GM12878 (cell line): Measurements from ENCODE around the gene CSF3.

Source experiments
- ATF3 ChIP-seq: IDR thresholded peaks from 2 replicates; pipeline ENCODE4 v1.6.1; 2011; ENCODE audit warnings: low read depth, mild to moderate bottlenecking, low read length, moderate library complexity, borderline replicate concordance; ENCODE audit errors: extremely low read depth
- CTCF ChIP-seq, 3 experiments: IDR thresholded peaks in 2 of 3; conservative IDR thresholded peaks in 1 of 3; 2 replicates each; pipeline ENCODE4 v1.5.1; 2011; ENCODE audit warnings: low read depth in 3 of 3, low read length in 3 of 3, mild to moderate bottlenecking in 3 of 3, control low read depth in 2 of 3, moderate library complexity in 2 of 3, inconsistent platforms in 1 of 3, mixed read lengths in 1 of 3; ENCODE audit not compliant: control insufficient read depth in 2 of 3, insufficient read depth in 1 of 3; ENCODE audit errors: extremely low read depth in 1 of 3
- FOXM1 ChIP-seq: IDR thresholded peaks from 2 replicates; pipeline ENCODE4 v1.6.1; 2012; ENCODE audit warnings: low read depth, mild to moderate bottlenecking, inconsistent platforms, low read length, moderate library complexity
- GABPA ChIP-seq: IDR thresholded peaks from 2 replicates; pipeline ENCODE4 v1.6.1; 2014; ENCODE audit warnings: antibody characterized with exemption, low read depth, mild to moderate bottlenecking, inconsistent platforms
- JUNB ChIP-seq: IDR thresholded peaks from 2 replicates; pipeline ENCODE4 v1.6.1; 2016; ENCODE audit warnings: antibody characterized with exemption, mild to moderate bottlenecking
- JUND ChIP-seq: IDR thresholded peaks from 2 replicates; pipeline ENCODE4 v1.6.1; 2012; ENCODE audit warnings: low read depth, mild to moderate bottlenecking, low read length, improper control_type of control experiment, moderate library complexity
- MAX ChIP-seq: IDR thresholded peaks from 2 replicates; pipeline ENCODE4 v1.6.1; 2012; ENCODE audit warnings: low read depth, low read length, improper control_type of control experiment
- PBX3 ChIP-seq: IDR thresholded peaks from 2 replicates; pipeline ENCODE4 v1.6.1; 2011; ENCODE audit warnings: mild to moderate bottlenecking, low read depth, low read length, moderate library complexity; ENCODE audit not compliant: insufficient replicate concordance
- POLR2A ChIP-seq: IDR thresholded peaks from 2 replicates; pipeline ENCODE4 v1.6.1; 2011; ENCODE audit warnings: low read depth, mild to moderate bottlenecking, low read length
- RFX5 ChIP-seq: IDR thresholded peaks from 2 replicates; pipeline ENCODE4 v1.6.1; 2011; ENCODE audit warnings: low read depth, low read length, improper control_type of control experiment

GRCh38 chr17:40024901-40025300 is 9.7 kb downstream of the CSF3 start:
- TF ChIP-seq MAX (no peak), FOXM1 (no peak), CTCF (IDR thresholded peaks at IDR 0.05 in 2 of 3, conservative IDR thresholded peaks at IDR 0.05 in 1 of 3; ENCODE audit: control insufficient read depth in 2 of 3, extremely low read depth in 1 of 3, insufficient read depth in 1 of 3, low read depth in 3 of 3, low read length in 3 of 3) (no peak), GABPA (no peak), RFX5 (no peak), JUNB (no peak), POLR2A (no peak), JUND (no peak), PBX3 (no peak), ATF3 (no peak)
